Erythroblast (primary cell): ENCODE data around the gene NEBL.

Experiments
- GATA1 ChIP-seq: IDR thresholded peaks from 2 replicates; pipeline ENCODE4 v1.6.1; 2011; ENCODE audit warnings: low read depth, mild to moderate bottlenecking, control low read depth, low read length, moderate library complexity
- POLR2A ChIP-seq: IDR thresholded peaks from 2 replicates; pipeline ENCODE4 v1.6.1; 2011; ENCODE audit warnings: mild to moderate bottlenecking, low read length

DNA sequence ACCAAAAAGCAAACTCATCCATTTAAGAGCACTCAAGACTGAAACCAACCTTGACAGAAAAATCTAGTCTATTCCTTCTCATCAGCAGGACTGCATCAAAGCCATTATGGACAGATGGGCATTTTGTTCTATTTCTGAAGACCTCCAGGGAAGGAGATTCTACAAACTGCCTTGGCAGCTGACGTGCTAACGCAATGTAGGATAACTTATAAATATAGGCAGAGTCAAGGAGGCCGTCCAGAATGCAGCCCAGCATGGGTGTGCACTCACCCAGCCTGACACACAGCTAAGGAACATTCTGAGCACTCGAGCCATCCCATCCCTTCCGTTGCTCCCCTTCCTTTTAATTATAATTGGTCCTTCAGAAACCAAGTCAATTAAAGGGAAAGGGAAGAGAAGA lies 25.3 kb upstream of the NEBL start:
- TF ChIP-seq POLR2A (no peak), GATA1 (no peak)
